Measurements from ENCODE around the gene KCNN4.
"Not testable (repeated sequence)": the region's sequence is repeated elsewhere in the genome, so short reads cannot be mapped to it uniquely, and the experiment has no call there.

Gene KCNN4

DNA sequence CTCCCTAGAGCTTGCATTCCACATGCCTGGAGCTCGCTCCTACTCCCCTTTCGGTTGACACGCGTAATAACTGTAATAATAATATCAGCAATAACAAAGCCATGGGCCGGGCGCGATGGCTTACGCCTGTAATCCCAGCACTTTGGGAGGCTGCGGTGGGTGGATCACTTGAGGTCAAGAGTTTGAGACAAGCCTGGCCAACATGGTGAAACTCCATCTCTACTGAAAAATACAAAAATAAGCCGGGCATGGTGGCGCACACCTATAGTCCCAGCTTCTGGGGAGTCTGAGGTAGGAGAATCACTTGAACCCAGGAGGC, 5.9 kb downstream of the KCNN4 start:
- not testable (repeated sequence) for DNase-seq

DNA sequence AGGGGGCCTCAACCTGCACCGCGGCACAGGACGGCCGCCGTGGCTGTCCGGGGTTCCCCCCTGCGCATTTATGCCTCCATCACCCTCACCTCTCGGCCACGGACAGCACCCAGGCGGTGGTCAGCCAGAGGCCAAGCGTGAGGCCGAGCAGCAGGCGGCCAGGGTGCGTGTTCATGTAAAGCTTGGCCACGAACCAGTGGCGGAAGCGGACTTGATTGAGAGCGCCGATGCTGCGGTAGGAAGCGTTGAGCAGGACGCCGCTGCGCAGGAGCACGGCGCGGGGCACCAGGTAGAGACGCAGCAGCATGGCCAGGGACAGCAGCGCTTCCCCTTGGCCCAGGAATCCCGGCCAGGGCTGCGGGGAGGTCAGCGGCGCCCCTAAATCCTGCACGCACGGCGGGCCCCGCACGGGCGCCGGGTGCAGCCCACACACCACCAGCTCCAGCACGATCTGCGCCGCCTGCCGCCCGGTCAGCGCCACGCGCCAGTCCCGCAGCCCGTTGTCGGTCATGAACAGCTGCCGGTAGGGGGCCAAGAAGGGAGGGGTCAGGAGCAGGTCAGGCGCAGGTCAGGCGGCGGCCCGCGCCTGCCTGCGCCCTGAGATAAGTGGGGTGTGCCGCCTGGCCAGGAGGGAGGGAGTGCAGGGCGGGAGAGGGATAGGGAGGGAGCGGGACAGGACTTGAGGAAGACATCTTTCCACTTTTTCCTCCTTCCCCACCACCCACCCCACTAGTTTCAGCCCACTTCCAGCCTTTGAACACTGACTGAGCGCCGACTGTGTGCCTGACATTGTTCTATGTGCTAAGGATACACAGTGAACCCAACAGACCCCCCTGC, 6.5 kb downstream of the KCNN4 start:
- DNase-seq: peak; percentile 70

DNA sequence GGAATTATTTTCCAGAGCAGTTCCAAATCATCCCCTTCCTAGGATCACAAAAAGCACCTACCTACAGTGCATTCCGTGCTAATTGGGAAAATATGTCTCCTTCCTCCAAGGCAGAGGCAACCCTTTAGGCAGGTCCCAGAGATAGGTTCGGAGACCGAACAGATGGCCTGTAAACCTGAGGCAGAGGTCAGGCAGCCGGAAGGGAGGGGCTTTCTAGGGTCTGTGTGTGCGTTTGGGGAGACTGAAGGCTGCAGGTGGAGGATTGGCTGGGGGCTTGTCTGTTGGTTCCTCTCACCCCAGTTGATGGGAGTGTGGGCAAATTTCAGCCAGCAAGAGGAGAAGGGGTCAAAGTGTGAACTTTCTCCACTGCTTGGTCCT, 7.1 kb downstream of the KCNN4 start:
- no peak for DNase-seq

DNA sequence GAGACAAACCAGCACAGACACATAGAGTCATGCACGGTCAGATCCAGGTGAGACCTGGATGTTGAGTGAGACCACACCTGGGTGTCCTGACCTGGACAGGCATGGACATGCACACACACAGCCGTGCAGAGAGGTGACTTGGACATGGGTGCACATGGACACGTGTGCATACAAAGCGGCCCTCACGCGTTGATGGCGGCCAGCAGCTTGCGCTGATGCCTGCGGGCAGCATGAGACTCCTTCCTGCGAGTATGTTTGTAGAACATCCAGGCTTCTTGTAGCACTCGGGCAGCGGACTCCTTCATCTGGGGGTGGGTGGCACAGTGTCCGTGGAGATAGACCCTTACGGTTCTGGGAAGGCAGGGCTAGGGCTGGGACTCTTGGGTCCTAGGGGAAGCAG, 11.5 kb downstream of the KCNN4 start:
- no peak for DNase-seq

DNA sequence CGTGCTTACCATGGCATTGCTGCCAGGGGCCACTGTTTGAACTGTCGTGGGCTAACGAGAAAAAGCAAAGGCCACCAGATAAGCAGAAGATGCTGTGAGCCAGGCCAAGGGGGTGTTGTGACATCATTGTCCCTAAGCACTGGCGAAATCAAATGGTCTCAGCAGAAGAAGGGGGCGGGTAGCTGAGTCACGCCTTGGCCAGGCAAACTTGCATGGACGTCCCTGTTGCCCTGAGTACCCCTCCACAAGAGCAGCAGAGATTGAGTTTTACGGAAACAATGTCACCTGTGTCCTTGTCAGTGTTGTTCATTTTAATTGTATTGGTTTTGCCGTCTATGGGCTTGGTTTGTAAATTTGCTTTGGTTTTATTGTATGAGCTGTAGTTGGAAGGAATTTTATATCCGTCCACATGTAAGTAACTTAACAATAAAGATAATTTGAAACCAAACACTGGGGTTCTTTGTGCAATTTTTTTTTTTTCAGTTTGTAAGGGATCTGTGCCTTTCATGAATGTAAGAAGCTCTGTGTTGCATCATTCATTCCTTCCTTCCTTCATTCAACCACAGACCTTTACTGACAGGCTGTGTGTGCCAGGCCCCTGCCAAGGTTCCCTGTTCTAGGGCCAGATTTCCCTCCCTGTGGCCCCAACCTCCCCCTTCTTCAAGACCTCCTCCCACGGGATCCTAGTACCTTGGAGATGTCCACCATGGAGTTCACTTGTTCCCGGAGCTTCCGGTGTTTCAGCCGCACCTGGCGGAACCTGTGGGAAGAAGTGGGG, 12.3 kb downstream of the KCNN4 start:
- no peak for DNase-seq

DNA sequence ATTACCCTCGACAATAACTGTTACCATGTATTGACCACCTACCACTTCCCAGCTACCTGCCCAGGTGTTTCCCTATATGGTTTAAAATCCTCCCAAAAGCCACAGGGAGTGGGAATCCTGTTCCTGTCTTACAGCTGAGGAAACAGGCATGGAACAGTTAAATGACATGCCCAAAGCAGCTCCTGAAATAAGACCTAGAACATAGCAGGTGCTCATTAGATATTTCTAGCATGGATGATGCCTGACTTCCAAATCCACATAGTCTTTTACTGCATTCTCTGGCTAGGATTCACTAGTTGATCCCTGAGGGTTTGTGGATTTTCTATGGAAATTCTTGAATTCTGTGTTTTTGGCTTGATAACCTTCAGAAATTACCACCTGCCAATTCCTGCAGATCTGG, 13.0 kb downstream of the KCNN4 start:
- no peak for DNase-seq

DNA sequence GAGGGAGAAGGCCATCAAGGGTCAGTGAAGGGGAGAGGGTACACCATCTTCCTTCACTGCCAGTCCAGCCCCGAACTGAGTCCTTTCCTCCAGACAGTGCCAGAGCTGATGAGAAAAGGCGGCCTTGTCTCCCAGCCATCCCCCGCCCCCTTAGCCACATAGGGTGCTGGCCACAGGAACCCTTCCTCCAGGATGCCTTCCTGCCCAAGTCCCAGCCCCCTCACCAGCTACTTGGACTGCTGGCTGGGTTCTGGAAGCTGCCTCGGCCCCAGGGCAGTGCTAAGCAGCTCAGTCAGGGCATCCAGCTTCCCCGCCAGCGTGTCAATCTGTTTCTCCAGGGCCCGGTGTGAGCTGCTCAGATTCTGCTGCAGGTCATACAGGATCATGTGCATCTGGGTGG, 13.5 kb downstream of the KCNN4 start:
- no peak for DNase-seq

DNA sequence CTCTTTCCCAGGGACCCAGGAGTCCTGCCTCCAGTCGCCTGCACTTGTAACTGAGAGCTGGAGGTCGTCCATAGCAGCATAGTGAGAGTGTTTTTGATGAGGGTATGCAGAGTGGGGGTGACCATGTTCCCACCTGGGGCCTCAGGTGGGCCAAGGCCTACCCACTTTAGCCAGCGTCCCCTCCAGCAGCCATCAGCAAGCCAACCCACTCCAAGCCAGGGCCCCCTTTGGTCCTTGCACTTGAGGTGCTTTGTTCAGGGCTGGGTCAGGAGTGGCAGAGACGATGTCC, 14.1 kb downstream of the KCNN4 start:
- DNase-seq: no peak

DNA sequence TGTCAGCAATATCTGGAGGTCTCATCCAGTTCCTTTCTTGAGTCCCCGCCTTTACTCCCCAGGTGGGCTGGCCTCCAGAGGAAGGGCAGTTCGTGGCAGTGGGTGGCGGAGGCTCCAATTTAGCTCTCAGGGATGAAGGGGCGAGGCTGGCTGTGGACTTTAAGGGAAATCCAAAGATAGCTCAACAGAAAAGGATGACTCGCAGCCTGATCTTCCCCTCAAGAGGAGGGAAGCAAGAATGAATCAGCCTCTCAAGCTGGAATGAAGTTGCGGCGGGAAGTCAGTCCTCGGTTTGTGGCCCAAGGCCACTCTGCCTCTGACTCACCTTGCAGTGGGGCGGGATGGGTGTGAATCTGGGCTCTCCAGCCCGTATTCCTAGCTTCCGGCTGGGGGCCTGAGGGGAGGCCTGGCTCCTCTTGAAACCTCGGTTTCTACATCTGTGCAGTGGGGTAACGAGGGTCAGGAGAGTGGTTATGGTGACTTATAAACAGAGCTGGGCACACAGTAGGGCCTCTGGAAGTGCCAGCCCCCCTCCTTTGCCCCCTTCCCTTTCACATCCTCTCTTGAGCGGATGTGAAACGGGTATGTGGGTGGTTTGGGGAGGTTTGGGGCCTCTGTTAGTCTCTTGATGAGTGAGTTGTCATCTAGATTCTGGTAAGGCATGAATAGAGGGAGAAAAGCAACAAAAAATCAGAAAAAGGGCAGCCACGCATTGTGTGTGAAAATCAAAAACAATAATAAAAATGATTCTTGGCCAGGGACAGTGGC, 15.5 kb downstream of the KCNN4 start:
- DNase-seq: no peak

DNA sequence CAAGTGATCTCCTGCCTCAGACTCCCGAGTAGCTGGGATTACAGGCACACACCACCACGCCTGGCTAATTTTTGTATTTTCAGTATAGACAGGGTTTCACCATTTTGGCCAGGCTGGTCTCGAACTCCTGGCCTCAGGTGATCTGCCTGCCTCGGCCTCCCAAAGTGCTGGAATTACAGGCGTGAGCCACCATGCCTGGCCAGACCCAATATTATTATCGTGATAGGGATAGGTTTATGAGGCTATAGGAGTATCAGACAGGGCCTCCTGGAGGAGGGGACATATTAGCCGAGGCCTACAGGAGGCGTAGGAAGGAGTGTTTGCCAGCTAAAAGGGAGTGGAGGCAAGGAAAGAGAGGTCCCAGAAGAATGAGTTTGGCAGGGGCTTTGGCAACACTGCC, 16.1 kb downstream of the KCNN4 start:
- DNase-seq: not testable (repeated sequence)

DNA sequence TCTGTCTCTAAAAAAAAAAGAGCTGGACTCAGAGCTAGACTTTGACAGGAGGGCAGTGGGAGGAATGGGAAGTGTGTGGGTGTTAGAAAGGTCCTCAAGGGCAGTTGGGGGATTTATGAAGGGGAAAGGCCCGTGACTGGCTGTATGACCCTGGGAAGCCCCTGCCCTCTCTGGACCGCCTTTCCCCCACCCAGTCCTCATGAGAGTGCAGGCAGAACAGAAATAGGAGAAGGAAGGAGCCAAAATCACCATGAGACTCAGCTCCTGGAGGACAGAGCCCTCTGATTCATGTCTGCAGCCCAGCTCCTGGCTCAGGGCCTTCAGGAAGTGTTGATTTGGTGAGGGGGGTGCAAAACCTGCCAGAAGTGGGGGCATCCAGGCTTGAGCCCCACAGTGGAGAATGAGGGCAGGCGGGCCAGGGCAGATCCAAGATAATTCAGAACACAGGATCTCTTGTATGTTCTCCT, 17.3 kb downstream of the KCNN4 start:
- DNase-seq: no peak

DNA sequence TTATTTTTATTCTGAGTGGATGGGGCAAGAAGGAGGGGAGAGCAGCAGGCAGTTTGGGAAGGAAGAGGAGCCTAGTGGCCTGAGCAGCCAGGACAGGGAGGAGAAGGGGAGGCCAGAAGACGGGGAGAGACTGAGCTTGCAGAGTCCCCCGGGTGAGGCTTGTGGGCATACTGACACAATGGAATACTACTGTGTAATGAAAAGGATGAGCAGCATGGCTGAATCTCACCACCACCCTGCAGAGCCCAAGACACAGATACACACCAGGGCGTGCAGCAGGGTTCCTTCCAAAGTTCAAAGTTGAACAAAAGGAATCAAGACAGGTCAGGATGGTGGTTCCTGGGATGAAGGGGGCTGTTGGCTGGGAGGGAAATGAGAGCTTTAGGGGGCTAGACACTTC, 18.0 kb downstream of the KCNN4 start:
- DNase-seq: no peak

DNA sequence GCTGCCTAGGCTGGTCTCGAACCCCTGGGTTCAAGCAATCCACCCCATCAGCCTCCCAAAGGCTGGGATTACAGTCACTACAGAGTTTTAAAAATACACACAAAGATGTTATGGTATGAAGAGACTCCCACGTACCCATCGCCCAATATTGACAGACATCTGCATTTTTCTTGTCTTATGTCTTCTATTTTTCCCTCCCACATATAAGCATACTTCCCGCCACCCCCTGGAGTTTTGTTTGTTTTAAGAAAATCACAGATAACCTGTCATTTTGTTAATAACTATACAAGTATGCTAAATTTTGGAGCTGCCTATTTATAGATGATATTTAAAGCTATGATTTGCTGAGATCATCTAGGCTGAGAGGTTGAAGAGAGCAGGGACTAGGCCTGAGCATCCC, 19.8 kb downstream of the KCNN4 start:
- DNase-seq: no peak

DNA sequence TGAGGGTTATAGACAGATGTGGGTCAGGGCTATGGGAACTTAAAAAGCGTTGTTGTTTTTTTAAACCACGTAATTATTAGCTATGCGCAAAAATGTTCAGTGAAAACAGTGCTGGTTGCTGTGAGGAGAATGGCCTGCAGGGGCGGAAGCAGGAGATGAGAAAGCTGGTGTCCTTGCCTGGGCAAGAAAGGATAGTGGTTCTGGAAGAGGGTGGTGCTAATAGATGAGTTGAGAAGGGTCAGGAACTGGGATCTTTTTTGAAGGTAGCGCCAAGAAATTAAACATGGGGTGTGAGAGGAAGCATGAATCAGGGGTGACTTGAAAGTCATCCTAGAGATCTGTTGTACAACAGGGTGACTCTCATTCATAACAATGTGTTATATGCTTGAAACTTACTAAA, 21.3 kb downstream of the KCNN4 start:
- no peak for DNase-seq

DNA sequence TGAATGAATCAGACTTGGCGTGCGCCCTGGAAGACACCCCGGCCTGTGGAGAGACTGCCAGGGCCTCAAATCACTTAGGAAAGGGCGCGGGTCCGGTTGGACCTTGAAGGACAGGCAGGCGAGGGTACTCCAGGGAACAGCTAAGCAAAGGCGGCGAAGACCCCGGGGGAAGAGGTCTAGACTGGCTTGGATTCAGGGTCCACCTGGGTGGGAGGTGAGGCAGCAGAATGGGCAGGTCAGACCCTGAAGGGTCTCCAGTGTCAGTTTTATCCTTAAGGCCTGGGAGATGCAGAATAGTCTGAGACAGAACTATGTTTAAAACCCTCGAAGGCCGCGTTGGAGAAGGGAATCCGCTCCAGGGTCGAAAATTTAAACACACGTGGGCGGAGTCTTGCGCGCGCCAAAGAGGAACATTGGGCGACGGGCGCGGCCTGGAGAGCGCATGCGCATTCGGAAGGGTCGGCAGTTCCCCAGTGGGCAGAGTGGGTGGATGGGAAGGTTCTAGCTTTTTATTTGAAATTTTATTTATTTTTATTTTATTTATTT, 25.4 kb downstream of the KCNN4 start:
- no peak for DNase-seq

DNA sequence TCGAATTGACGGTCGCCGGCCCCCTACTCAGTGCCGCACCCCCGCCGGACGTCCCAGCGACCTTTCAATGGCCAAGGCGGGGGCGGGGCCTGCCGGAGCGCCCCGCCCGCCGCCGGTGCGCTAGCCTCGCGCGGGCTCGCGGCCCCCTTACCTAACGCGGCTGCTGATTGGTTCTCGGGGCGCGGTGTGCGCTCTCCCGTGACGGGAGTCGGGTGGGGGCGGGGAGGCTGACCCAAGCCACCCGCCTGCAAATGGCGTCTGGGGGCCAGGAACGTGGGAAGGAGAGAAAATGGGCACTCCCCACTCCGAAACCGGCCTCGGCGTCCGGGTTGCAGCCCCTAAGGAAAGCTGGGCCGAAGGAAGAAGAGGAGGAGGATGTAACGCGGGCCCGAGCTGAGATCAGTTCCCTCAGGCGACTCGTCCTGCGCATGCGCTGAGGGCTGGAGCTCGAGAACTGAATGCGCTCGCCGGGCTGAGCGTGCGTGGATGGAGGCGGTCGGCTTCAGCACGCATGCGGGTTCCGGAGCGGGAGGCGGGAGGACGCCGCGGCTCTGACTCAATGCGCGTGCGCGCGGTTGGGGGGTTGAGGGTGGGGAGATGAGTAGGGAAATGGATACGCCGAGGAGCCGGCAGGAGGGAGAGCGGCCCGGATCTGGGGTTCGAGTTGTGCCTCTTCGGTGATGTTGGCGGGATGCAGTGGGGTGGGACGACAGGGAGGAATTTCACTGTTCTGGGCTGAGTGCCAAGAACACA, 26.1 kb downstream of the KCNN4 start, which contains the start of gene SMG9:
SMG9 (minus strand) TSS at position 460 of the 753 bp plus-strand sequence. CDS start 4,221 bp downstream, outside the sequence.
- peak; percentile 100 for DNase-seq

DNA sequence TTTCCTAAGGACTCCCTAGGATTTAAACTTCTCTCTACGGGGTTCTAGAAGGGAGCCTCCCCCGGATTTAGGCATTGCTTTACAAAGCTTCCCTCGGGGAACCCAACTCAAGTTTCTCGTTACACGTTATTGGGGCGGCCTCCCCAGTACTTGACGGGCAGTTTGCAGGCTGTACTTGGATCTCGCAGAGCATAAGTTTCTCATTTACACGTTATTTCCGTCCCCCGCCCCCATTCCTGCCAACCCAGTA, 26.6 kb downstream of the KCNN4 start:
- DNase-seq: no peak

DNA sequence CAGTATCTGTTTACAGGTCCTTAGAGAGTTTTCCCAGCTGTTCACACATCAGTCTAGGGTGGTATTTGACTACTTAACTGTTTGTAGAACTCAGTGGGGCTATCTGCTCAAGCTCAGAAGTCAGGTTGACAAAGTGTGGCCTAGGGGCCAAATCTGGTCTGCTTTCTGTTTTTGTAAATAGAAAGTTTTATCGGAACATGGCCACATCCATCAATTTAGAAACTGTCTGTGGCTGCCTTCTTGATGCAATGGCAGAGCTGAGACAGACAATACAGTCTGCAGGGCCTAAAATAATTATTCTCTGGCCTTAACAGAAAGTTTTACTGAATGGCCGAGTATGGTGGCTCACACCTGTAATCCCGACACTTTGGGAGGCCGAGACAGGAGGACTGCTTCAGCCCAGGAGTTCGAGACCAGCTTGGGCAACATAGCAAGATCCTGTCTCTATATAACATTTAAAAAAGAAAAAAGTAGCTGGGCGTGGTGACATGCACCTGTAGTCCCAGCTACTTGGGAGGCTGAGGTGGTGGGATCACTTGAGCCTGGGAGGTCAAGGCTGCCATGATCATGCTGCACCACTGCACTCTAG, 28.4 kb downstream of the KCNN4 start:
- DNase-seq: no peak

DNA sequence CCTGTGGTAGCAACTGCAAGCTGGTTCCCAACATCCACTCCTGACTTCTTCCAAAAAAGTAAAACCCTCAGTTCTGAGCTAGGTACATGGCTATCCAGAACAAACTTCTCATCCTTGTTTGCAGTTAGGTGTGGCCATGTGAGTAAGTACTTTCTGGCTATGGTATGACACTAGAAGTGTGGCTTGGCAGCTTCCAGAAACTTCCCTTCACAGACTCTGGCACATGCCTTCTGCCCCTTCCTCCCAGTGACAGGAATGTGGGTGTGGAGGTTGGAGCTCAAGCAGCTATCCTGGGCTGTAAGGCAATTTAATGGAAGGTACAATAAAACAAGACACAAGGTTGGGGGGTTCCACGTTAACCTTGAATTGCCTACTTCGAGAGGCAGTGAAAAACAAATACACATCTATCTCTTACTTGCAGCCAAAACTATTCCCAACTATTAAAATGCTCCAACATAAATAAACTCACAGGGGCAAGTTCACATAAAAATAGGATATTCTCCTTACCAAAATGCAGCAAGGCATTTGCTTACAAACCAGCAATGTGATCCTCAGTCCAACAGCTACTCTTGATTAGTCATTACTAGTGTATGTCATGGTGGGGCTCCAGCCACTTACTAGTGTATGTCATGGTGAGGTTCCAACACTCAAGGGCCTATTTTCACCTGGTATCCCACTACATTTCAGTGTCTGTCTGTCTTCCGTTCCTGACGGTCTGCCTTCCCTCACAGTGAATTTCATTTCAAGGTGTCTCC, 29.1 kb downstream of the KCNN4 start:
- no peak for DNase-seq

DNA sequence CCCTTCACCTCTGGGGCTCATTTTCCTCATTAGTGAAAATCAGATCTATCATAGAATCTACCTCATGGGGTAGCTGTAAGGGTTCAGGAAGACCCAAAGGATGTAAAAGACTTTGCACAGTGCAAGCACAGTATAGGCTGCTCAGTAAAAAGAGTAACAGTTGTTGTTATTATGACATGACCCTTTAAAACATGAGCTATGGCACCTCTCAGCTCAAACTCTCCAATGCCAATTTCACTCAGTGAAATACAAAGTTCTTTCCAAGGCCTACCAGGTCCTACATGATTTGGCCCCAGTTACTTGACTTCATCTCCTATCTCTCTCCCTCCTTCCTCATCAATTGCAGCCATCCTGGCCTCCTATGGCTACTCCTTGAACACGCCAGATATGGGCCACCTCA, 30.9 kb downstream of the KCNN4 start:
- DNase-seq: no peak

DNA sequence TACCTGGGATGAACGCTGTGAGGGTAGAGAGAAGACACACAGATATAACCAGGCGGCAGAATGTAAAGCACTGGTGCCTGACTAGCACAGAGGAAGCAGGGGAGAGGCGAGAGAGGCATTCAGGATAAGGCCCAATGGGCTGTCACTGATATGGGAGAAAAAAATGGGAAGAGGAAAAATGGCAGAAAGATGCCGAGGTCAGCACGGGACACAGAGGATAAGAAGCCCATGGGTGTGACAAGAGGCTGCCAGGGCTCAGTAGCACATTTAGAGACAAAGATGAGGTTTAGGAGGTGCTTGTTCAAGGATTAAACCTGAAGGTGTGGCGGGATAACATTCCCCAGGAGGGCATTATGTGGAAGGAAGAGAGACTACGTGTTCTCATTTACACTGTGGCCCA, 31.6 kb downstream of the KCNN4 start:
- DNase-seq: no peak

Measured in right kidney (tissue), 1 donor.